Heart left ventricle (tissue), 16 donors: ENCODE results near the gene SLC39A11. TPM values are rescaled to one million over a fixed set of nuclear protein-coding genes. Genes with fewer than 3 reads are reported as not detected.

Experiments
- ATAC-seq, 4 donors: fragments of 200-7000 bp; cut with Tn5 transposase; one replicate each; pipeline ENCODE4 v1.9.1; 2020 to 2022; ENCODE audit warnings: moderate library complexity in 4 of 4, mild to moderate bottlenecking in 3 of 4, moderate number of reproducible peaks in 1 of 4
- DNase-seq, 5 donors: peaks; one replicate each; pipeline ENCODE4 v3.0.0-alpha.2; 2020
- H3K27ac ChIP-seq, 12 donors: fragments of 200-600 bp; sonication (generic) in 4 of 12; one replicate each; pipeline versions ENCODE4 v1.5.0 to v1.8.0; 2016 to 2022; ENCODE audit warnings: mild to moderate bottlenecking in 2 of 12
- H3K27me3 ChIP-seq, 9 donors: fragments of 200-600 bp; sonication (generic) in 2 of 9; one replicate each; pipeline versions ENCODE4 v1.5.1 to v1.8.0; 2016 to 2022; ENCODE audit warnings: mild to moderate bottlenecking in 3 of 9
- H3K36me3 ChIP-seq, 9 donors: fragments of 200-600 bp; sonication (generic) in 2 of 9; one replicate each; pipeline versions ENCODE4 v1.5.0 to v1.8.0; 2018 to 2022; ENCODE audit warnings: mild to moderate bottlenecking in 2 of 9
- H3K4me1 ChIP-seq, 12 donors: fragments of 200-600 bp; sonication (generic) in 4 of 12; one replicate each; pipeline versions ENCODE4 v1.5.0 to v1.8.0; 2016 to 2022; ENCODE audit warnings: mild to moderate bottlenecking in 3 of 12
- H3K4me3 ChIP-seq, 12 donors: fragments of 200-600 bp; sonication (generic) in 4 of 12; one replicate each; pipeline versions ENCODE4 v1.5.0 to v1.8.0; 2017 to 2022; ENCODE audit warnings: mild to moderate bottlenecking in 9 of 12, moderate library complexity in 4 of 12
- H3K9me3 ChIP-seq, 12 donors: fragments of 200-600 bp; sonication (generic) in 4 of 12; one replicate each; pipeline versions ENCODE4 v1.5.0 to v1.8.0; 2016 to 2022; ENCODE audit warnings: mild to moderate bottlenecking in 1 of 12
- CTCF ChIP-seq, 12 donors: fragments of 200-600 bp; sonication (generic) in 4 of 12; IDR thresholded peaks; one replicate each; pipeline versions ENCODE4 v1.5.0 to v1.8.0; 2018 to 2022; ENCODE audit warnings: antibody characterized with exemption in 12 of 12, mild to moderate bottlenecking in 5 of 12
- POLR2A ChIP-seq, 2 donors: fragments of 450-650 bp; IDR thresholded peaks; one replicate each; pipeline ENCODE4 v1.6.1; 2017; ENCODE audit warnings: antibody characterized with exemption in 2 of 2, mild to moderate bottlenecking in 2 of 2, moderate library complexity in 2 of 2
- WGBS, 4 donors: extraction: QIAGEN DNeasy Blood & Tissue Kit in 2 of 4; methylation state at CpG; one replicate each; pipeline versions ENCODE4 v1.1.5 to v1.1.7; 2013 to 2018; 5-methylcytosine and 5-hydroxymethylcytosine counted together
- intact Hi-C, 10 donors: fragments of 100-400 bp; cut with DNase I; formaldehyde crosslinking; loops; one replicate each; pipeline versions ENCODE4 v1.11.1 to v1.14.2; 2022
- polyA plus RNA-seq, 2 donors: library from polyadenylated mRNA; stranded (reverse); fragments of 200-250 nt; gene quantifications; one replicate each; pipeline ENCODE4 v1.2.3, GENCODE V29; 2013
- total RNA-seq, 9 donors: library from RNA; depleted of rRNA in 2 of 9; stranded (reverse); fragments of >200 nt in 2 of 9; fragmentation: NEBNext Ultra II Directional in 3 of 9; extraction: Animal tissue kit (Norgen Biotek cat#: 25700) in 3 of 9; gene quantifications; one replicate each; pipeline versions ENCODE4 v1.1.0 to v1.2.4, GENCODE V29; 2016 to 2023
- donor health status: ischemic (EF 13 %, LVEDD 7.1; RV severe dilation, severe dysfunction).
- donor health status: healthy with polysubstance abuse.
- donor health status: DM: no; HTN: yes; CAD: no.
- donor health status: DM: no; HTN: no; CAD: no.
- donor health status: ischemic (EF 25% LVEDD 6.9; RV normal size, moderate dysfunction).
- donor health status: ischemic (EF 25% LVEDD 5.7; RV mildly dilated, moderate dysfunction).
- donor health status: healthy.
- donor health status: DM: yes; HTN: yes; CAD: no.
- donor health status: ischemic (EF 35%, LVEDD 5.7; RV mildly dilated, moderate dysfunction).
- donor health status: nonischemic (EF 11% LVEDD 7.7; RV severe dilation, severe dysfunction).
- donor health status: DM: yes; HTN: yes; CAD: no.
- donor health status: PGD.
- donor health status: ischemic (EF 29% LVEDD 5.4; RV normal size, mild dysfunction).
- donor health status: nonischemic (EF 23%, LVEDD 6.1; RV moderate dilation, normal function).

Gene SLC39A11
- total and polyA plus RNA-seq, 11 donors, result 2.5 to 23.3 (median 8.4) TPM

GRCh38 chr17:72724267-72724666 is 368.2 kb downstream of the SLC39A11 start:
- H3K36me3 ChIP-seq, result peaks cover 0 to 2% (median 0%) of the 10 kb centered on the region in 9 donors
- no peaks in the 10 kb centered on the region for H3K27me3 ChIP-seq
- H3K4me1 ChIP-seq, result peaks cover 0 to 22% (median 0%) of the 10 kb centered on the region in 12 donors
- TF ChIP-seq POLR2A (IDR thresholded peaks at IDR 0.05) (no peak), CTCF (IDR thresholded peaks at IDR 0.05) (no peak)
- DNase-seq (no peak), ATAC-seq (peak in 1 of 4 donors; percentile 44)
- WGBS, 4 donors, result 63 to 74% (median 68%) methylated on average over 2 of the region's 2 CpGs
- intact Hi-C loops, result loop anchor here in 9 of 10 donors (2.0 to 10.0 kb wide), 11 partner anchors 159 to 651 kb away; no protein-coding TSS in a partner anchor
- H3K27ac ChIP-seq, result no peak overlapping the region
- no peaks in the 10 kb centered on the region for H3K9me3 ChIP-seq
- H3K4me3 ChIP-seq, result no peak overlapping the region

- TF ChIP-seq POLR2A (IDR thresholded peaks at IDR 0.05), result no peak
- TF ChIP-seq CTCF (IDR thresholded peaks at IDR 0.05), result no peak
- intact Hi-C loops, result loop anchor here in 9 of 10 donors (2.0 to 10.0 kb wide), 11 partner anchors 159 to 651 kb away; no protein-coding TSS in a partner anchor
- WGBS, 4 donors, result 80 to 89% (median 84%) methylated on average over 7 of the region's 7 CpGs
- DNase-seq, result no peak
- Histone ChIP-seq H3K9me3 (no peaks in the 10 kb centered on the region), H3K27me3 (no peaks in the 10 kb centered on the region), H3K36me3 (peaks cover 0 to 2% (median 0%) of the 10 kb centered on the region in 9 donors), H3K27ac (no peak overlapping the region), H3K4me1 (peaks cover 0 to 22% (median 0%) of the 10 kb centered on the region in 12 donors), H3K4me3 (no peak overlapping the region)
- ATAC-seq, result no peak
These were observed 368.8 kb downstream of the SLC39A11 start for GRCh38 chr17:72723711-72724110.

GRCh38 chr17:72720494-72720825 is 372.0 kb downstream of the SLC39A11 start:
- H3K4me3 ChIP-seq, result no peak overlapping the region
- peaks cover 0 to 2% (median 0%) of the 10 kb centered on the region in 9 donors for H3K36me3 ChIP-seq
- intact Hi-C loops, result loop anchor here in 8 of 10 donors (5.0 to 10.0 kb wide), 9 partner anchors 156 to 654 kb away; no protein-coding TSS in a partner anchor
- no peaks in the 10 kb centered on the region for H3K27me3 ChIP-seq
- DNase-seq (no peak), ATAC-seq (no peak)
- H3K4me1 ChIP-seq, result peaks cover 0 to 6% (median 0%) of the 10 kb centered on the region in 12 donors
- H3K9me3 ChIP-seq, result no peaks in the 10 kb centered on the region
- TF ChIP-seq CTCF (IDR thresholded peaks at IDR 0.05) (no peak), POLR2A (IDR thresholded peaks at IDR 0.05) (no peak)
- H3K27ac ChIP-seq, result no peak overlapping the region
- 94 to 100% (median 97%) methylated on average over 1 of the region's 1 CpG for WGBS, 4 donors

GRCh38 chr17:72719578-72720493 is 372.7 kb downstream of the SLC39A11 start:
- Histone ChIP-seq H3K4me3 (no peak overlapping the region), H3K36me3 (peaks cover 0 to 2% (median 0%) of the 10 kb centered on the region in 9 donors), H3K27me3 (no peaks in the 10 kb centered on the region), H3K9me3 (no peaks in the 10 kb centered on the region), H3K4me1 (peaks cover 0 to 6% (median 0%) of the 10 kb centered on the region in 12 donors), H3K27ac (no peak overlapping the region)
- intact Hi-C loops, result loop anchor here in 8 of 10 donors (5.0 to 10.0 kb wide), 9 partner anchors 155 to 655 kb away; no protein-coding TSS in a partner anchor
- no peak for TF ChIP-seq POLR2A (IDR thresholded peaks at IDR 0.05)
- no peak for TF ChIP-seq CTCF (IDR thresholded peaks at IDR 0.05)
- ATAC-seq (peak in 2 of 4 donors; percentile 29 to 42), DNase-seq (no peak)
- WGBS, 4 donors, result 65 to 77% (median 71%) methylated on average over 25 of the region's 25 CpGs
